ENCODE data around the gene GPC3. TPM values are rescaled to one million over a fixed set of nuclear protein-coding genes. Genes with fewer than 3 reads are reported as not detected.

The GPC3 gene
- total and polyA plus RNA-seq, 2 experiments from 2014 or later, result 36.8 to 60.1 TPM

DNA sequence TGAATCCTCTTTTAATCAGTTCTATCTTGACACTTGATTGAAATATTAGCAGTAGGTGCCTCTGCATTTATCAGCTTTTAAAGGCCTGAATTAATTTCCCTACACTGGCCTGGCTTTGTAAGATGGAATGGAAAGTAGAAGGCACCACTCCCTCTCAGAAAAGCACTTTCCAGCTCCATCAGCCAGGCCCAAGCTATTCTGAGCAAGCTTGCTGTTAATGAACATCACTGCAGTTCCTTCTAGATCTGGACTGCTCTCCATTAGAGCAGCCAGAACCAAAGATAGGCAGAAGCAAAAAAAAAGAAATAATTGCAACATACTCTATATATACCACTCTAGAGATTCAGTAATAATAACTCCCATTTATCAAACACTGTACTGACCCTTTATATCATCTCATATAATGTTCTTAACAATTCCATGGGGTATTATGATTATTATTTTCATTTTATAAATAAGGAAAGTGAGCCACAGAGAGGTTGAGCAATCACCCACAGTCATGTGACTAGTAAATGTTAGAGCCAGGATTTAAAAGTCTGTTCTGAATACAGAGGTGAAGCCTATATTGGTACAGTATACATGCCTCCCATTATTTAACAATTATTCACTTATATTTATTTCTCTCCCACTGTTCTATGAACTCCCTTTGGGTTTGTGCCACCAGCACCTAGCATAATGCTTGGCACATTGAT, 39.4 kb upstream of the GPC3 start (continued):
- TF ChIP-seq, protein P1, sequence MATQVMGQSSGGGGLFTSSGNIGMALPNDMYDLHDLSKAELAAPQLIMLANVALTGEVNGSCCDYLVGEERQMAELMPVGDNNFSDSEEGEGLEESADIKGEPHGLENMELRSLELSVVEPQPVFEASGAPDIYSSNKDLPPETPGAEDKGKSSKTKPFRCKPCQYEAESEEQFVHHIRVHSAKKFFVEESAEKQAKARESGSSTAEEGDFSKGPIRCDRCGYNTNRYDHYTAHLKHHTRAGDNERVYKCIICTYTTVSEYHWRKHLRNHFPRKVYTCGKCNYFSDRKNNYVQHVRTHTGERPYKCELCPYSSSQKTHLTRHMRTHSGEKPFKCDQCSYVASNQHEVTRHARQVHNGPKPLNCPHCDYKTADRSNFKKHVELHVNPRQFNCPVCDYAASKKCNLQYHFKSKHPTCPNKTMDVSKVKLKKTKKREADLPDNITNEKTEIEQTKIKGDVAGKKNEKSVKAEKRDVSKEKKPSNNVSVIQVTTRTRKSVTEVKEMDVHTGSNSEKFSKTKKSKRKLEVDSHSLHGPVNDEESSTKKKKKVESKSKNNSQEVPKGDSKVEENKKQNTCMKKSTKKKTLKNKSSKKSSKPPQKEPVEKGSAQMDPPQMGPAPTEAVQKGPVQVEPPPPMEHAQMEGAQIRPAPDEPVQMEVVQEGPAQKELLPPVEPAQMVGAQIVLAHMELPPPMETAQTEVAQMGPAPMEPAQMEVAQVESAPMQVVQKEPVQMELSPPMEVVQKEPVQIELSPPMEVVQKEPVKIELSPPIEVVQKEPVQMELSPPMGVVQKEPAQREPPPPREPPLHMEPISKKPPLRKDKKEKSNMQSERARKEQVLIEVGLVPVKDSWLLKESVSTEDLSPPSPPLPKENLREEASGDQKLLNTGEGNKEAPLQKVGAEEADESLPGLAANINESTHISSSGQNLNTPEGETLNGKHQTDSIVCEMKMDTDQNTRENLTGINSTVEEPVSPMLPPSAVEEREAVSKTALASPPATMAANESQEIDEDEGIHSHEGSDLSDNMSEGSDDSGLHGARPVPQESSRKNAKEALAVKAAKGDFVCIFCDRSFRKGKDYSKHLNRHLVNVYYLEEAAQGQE (IDR thresholded peaks at IDR 0.05; ENCODE audit: unreplicated experiment), result no peak
- no peak for TF ChIP-seq JUNB (IDR thresholded peaks at IDR 0.05; ENCODE audit: unreplicated experiment)
- TF ChIP-seq EZH2 (IDR thresholded peaks at IDR 0.05; ENCODE audit: low read depth, unreplicated experiment), result no peak

DNA sequence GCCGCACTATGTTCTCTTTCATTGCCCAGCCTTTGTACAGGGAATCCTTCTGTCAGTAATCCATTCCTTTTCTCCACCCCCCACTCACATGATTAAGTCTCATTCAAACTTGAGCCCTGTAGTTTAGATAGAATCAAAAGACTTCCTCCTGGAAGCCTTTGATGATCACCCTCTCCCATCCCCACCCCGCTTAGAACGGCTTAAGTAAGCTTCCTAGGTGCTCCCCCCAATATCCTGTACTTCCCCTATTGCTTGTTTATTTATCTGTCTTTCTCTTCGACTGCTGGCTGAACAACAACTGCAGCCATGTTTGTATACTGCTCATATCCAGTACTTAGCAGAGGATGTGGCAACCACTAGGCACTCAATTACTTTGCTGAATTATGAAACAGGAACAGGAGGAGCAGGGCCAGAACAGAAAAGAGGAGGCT, 38.5 kb upstream of the GPC3 start:
- Histone ChIP-seq H3K4me2 (no peak overlapping the region), H2AFZ (no peak overlapping the region), H3K79me2 (replicated peaks; ENCODE audit: insufficient read depth) (no peaks in the 10 kb centered on the region), H3K27me3 (ENCODE audit: insufficient read depth) (no peaks in the 10 kb centered on the region), H3K4me3 (no peak overlapping the region), H3F3A (replicated peaks; ENCODE audit: low read depth) (no peaks in the 10 kb centered on the region), H3K9me2 (ENCODE audit: insufficient read depth) (no peaks in the 10 kb centered on the region), H3K4me1 (ENCODE audit: insufficient read depth) (no peaks in the 10 kb centered on the region), H3K27ac (ENCODE audit: low read depth) (no peak overlapping the region), H4K20me1 (replicated peaks; ENCODE audit: insufficient read depth) (no peaks in the 10 kb centered on the region), H3K36me3 (ENCODE audit: insufficient read depth) (no peaks in the 10 kb centered on the region)
- Mint-ChIP-seq H3K27ac (no peak overlapping the region), H3K4me1 (peaks cover 6% of the 10 kb centered on the region; the same call in 2 of the 3 replicates), H3K4me3 (no peak overlapping the region), H3K9me3 (no peaks in the 10 kb centered on the region), H3K27me3 (ENCODE audit: insufficient read depth, low read depth, poor library complexity) (peaks cover 3% of the 10 kb centered on the region), H3K36me3 (ENCODE audit: low read depth) (no peaks in the 10 kb centered on the region)
- ATAC-seq (no peak), DNase-seq (ENCODE audit: low spot score) (no peak)
- TF ChIP-seq POLR2AphosphoS5 (IDR thresholded peaks at IDR 0.05; ENCODE audit: low read depth), result no peak
- no peak for TF ChIP-seq EZH2 (IDR thresholded peaks at IDR 0.05; ENCODE audit: low read depth, unreplicated experiment)
- TF ChIP-seq, protein P2, sequence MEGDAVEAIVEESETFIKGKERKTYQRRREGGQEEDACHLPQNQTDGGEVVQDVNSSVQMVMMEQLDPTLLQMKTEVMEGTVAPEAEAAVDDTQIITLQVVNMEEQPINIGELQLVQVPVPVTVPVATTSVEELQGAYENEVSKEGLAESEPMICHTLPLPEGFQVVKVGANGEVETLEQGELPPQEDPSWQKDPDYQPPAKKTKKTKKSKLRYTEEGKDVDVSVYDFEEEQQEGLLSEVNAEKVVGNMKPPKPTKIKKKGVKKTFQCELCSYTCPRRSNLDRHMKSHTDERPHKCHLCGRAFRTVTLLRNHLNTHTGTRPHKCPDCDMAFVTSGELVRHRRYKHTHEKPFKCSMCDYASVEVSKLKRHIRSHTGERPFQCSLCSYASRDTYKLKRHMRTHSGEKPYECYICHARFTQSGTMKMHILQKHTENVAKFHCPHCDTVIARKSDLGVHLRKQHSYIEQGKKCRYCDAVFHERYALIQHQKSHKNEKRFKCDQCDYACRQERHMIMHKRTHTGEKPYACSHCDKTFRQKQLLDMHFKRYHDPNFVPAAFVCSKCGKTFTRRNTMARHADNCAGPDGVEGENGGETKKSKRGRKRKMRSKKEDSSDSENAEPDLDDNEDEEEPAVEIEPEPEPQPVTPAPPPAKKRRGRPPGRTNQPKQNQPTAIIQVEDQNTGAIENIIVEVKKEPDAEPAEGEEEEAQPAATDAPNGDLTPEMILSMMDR (conservative IDR thresholded peaks at IDR 0.05; ENCODE audit: low read depth in 2 of 2), result no peak
- TF ChIP-seq, protein P3, sequence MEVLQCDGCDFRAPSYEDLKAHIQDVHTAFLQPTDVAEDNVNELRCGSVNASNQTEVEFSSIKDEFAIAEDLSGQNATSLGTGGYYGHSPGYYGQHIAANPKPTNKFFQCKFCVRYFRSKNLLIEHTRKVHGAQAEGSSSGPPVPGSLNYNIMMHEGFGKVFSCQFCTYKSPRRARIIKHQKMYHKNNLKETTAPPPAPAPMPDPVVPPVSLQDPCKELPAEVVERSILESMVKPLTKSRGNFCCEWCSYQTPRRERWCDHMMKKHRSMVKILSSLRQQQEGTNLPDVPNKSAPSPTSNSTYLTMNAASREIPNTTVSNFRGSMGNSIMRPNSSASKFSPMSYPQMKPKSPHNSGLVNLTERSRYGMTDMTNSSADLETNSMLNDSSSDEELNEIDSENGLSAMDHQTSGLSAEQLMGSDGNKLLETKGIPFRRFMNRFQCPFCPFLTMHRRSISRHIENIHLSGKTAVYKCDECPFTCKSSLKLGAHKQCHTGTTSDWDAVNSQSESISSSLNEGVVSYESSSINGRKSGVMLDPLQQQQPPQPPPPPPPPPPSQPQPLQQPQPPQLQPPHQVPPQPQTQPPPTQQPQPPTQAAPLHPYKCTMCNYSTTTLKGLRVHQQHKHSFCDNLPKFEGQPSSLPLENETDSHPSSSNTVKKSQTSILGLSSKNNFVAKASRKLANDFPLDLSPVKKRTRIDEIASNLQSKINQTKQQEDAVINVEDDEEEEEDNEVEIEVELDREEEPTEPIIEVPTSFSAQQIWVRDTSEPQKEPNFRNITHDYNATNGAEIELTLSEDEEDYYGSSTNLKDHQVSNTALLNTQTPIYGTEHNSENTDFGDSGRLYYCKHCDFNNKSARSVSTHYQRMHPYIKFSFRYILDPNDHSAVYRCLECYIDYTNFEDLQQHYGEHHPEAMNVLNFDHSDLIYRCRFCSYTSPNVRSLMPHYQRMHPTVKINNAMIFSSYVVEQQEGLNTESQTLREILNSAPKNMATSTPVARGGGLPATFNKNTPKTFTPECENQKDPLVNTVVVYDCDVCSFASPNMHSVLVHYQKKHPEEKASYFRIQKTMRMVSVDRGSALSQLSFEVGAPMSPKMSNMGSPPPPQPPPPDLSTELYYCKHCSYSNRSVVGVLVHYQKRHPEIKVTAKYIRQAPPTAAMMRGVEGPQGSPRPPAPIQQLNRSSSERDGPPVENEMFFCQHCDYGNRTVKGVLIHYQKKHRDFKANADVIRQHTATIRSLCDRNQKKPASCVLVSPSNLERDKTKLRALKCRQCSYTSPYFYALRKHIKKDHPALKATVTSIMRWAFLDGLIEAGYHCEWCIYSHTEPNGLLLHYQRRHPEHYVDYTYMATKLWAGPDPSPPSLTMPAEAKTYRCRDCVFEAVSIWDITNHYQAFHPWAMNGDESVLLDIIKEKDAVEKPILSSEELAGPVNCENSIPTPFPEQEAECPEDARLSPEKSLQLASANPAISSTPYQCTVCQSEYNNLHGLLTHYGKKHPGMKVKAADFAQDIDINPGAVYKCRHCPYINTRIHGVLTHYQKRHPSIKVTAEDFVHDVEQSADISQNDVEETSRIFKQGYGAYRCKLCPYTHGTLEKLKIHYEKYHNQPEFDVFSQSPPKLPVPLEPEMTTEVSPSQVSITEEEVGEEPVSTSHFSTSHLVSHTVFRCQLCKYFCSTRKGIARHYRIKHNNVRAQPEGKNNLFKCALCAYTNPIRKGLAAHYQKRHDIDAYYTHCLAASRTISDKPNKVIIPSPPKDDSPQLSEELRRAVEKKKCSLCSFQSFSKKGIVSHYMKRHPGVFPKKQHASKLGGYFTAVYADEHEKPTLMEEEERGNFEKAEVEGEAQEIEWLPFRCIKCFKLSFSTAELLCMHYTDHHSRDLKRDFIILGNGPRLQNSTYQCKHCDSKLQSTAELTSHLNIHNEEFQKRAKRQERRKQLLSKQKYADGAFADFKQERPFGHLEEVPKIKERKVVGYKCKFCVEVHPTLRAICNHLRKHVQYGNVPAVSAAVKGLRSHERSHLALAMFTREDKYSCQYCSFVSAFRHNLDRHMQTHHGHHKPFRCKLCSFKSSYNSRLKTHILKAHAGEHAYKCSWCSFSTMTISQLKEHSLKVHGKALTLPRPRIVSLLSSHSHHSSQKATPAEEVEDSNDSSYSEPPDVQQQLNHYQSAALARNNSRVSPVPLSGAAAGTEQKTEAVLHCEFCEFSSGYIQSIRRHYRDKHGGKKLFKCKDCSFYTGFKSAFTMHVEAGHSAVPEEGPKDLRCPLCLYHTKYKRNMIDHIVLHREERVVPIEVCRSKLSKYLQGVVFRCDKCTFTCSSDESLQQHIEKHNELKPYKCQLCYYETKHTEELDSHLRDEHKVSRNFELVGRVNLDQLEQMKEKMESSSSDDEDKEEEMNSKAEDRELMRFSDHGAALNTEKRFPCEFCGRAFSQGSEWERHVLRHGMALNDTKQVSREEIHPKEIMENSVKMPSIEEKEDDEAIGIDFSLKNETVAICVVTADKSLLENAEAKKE (CRISPR knock-in tag; IDR thresholded peaks at IDR 0.05), result no peak
- no peak for TF ChIP-seq JUNB (IDR thresholded peaks at IDR 0.05; ENCODE audit: unreplicated experiment)
- TF ChIP-seq, protein P1 (IDR thresholded peaks at IDR 0.05; ENCODE audit: unreplicated experiment), result no peak
- TF ChIP-seq NANOG (IDR thresholded peaks at IDR 0.05; ENCODE audit: borderline replicate concordance), result no peak
- TF ChIP-seq CREB1 (CRISPR knock-in tag; IDR thresholded peaks at IDR 0.05; ENCODE audit: low read depth), result no peak

All from GM23338 (cell line).